ENCODE data around the gene ENOX1. TPM values are rescaled to one million over a fixed set of nuclear protein-coding genes. Genes with fewer than 3 reads are reported as not detected.

ENOX1 gene
- total and polyA plus RNA-seq, 2 donors (not counting 3 experiments of a cell fraction or from before 2014, with no cell fraction given) = 0.17 to 0.97 TPM

GRCh38 chr13:43528992-43529391 is 257.8 kb downstream of the ENOX1 start:
- no peaks in the 10 kb centered on the region for H4K20me1 ChIP-seq (replicated peaks; ENCODE audit: control insufficient read depth, extremely low read depth, insufficient read depth, low read length)
- no peak overlapping the region for H3K27ac ChIP-seq (ENCODE audit: insufficient read depth, low read depth, low read length)
- H3K4me3 ChIP-seq (replicated peaks in 1 of 3; ENCODE audit: insufficient read depth in 1 of 3, low read depth in 1 of 3, low read length in 3 of 3) = no peak overlapping the region
- FAIRE-seq (no peak), DNase-seq (ENCODE audit: low read depth, low spot score) (no peak)
- dilution Hi-C loops (cut with MboI; ENCODE audit: extremely low pct_ligation_motif_present, low sequenced_read_pairs) = no loop called here
- H2AFZ ChIP-seq (ENCODE audit: low read depth, low read length) = no peak overlapping the region
- no peaks in the 10 kb centered on the region for H3K36me3 ChIP-seq (ENCODE audit: control insufficient read depth in 2 of 2, extremely low read depth in 1 of 2, insufficient read depth in 2 of 2, low read length in 2 of 2)
- no peak overlapping the region for H3K4me2 ChIP-seq (ENCODE audit: insufficient read depth, low read length)
- intact Hi-C loops (cut with micrococcal nuclease) = no loop called here
- H3K79me2 ChIP-seq (ENCODE audit: control insufficient read depth, insufficient read depth, low read length) = no peaks in the 10 kb centered on the region
- no peaks in the 10 kb centered on the region for H3K9me3 ChIP-seq (replicated peaks; ENCODE audit: control insufficient read depth, insufficient read depth, low read length)
- ChIA-PET POLR2A (no interaction called here), CTCF (no interaction called here)
- BruUV-seq (replicated peaks) = no TSS peak
- H3K4me1 ChIP-seq (ENCODE audit: control insufficient read depth, extremely low read depth, insufficient read depth, low read length) = no peaks in the 10 kb centered on the region
- no peaks in the 10 kb centered on the region for H3K9me1 ChIP-seq (replicated peaks; ENCODE audit: control insufficient read depth, extremely low read depth, insufficient read depth, low read length)
- TF ChIP-seq CTCF (IDR thresholded peaks at IDR 0.05; ENCODE audit: extremely low read depth in 1 of 2, insufficient read depth in 1 of 2, low read depth in 1 of 2, low read length in 2 of 2) = no peak
- TF ChIP-seq POLR2AphosphoS5 (IDR thresholded peaks at IDR 0.05; ENCODE audit: insufficient read depth, low read depth, low read length) = no peak
- TF ChIP-seq EZH2 (IDR thresholded peaks at IDR 0.05; ENCODE audit: borderline replicate concordance, low read depth, low read length, severe bottlenecking) = no peak
- TF ChIP-seq FOS (IDR thresholded peaks at IDR 0.05; ENCODE audit: borderline replicate concordance, insufficient read depth, low read length) = no peak
- no peak for TF ChIP-seq MYC (IDR thresholded peaks at IDR 0.05; ENCODE audit: low read depth, low read length)
- TF ChIP-seq MAX (IDR thresholded peaks at IDR 0.05; ENCODE audit: insufficient read depth, insufficient read length) = no peak
- TF ChIP-seq POLR2A (IDR thresholded peaks at IDR 0.05; ENCODE audit: low read depth, low read length) = no peak
- TF ChIP-seq GATA2 (IDR thresholded peaks at IDR 0.05; ENCODE audit: insufficient read depth, insufficient read length, low read depth, low read length) = no peak
- TF ChIP-seq JUN (IDR thresholded peaks at IDR 0.05; ENCODE audit: borderline replicate concordance, insufficient read depth, insufficient read length, low read depth) = no peak
- H3K27me3 ChIP-seq (ENCODE audit: control insufficient read depth in 2 of 2, insufficient read depth in 2 of 2, low read length in 2 of 2) = no peaks in the 10 kb centered on the region
- no peak overlapping the region for H3K9ac ChIP-seq (replicated peaks; ENCODE audit: extremely low read depth, insufficient read depth, low read length)
